OCI-LY7 (cell line): ENCODE data around the gene AMFR.

Experiments
- EZH2phosphoT487 ChIP-seq: fragments of 200-600 bp; sonication (generic); IDR thresholded peaks from 2 replicates; pipeline ENCODE4 v1.6.1; 2018; ENCODE audit warnings: low read depth, borderline replicate concordance, mild to moderate bottlenecking, mixed run types, antibody characterized with exemption, low read length, moderate library complexity, mixed read lengths
- TF ChIP-seq, protein P1 (sequence below): fragments of 200-600 bp; sonication (generic); conservative IDR thresholded peaks from 2 replicates; pipeline ENCODE4 v1.5.1; 2014; ENCODE audit warnings: mild to moderate bottlenecking, antibody characterized with exemption, low read length, moderate library complexity, mixed read lengths

DNA sequence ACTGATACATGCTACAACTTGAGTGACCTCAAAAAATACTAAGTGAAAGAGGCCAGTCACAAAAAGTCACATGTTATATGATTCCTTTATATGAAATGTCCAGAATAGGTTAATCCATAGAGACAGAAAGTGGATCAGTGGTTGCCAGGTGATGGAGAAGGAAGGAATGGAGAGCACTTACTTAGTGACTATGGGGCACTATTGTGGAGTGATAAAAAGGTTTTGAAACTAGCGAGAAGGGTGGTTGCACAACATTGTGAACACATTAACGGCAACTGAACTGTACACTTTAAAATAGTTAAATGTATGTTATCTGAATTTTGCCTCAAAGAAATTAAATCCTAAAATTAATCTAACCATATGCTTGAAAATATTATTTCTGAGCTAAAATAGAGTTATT, 25.9 kb downstream of the AMFR start:
- TF ChIP-seq, protein P1, sequence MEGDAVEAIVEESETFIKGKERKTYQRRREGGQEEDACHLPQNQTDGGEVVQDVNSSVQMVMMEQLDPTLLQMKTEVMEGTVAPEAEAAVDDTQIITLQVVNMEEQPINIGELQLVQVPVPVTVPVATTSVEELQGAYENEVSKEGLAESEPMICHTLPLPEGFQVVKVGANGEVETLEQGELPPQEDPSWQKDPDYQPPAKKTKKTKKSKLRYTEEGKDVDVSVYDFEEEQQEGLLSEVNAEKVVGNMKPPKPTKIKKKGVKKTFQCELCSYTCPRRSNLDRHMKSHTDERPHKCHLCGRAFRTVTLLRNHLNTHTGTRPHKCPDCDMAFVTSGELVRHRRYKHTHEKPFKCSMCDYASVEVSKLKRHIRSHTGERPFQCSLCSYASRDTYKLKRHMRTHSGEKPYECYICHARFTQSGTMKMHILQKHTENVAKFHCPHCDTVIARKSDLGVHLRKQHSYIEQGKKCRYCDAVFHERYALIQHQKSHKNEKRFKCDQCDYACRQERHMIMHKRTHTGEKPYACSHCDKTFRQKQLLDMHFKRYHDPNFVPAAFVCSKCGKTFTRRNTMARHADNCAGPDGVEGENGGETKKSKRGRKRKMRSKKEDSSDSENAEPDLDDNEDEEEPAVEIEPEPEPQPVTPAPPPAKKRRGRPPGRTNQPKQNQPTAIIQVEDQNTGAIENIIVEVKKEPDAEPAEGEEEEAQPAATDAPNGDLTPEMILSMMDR, result no peak
- no peak for TF ChIP-seq EZH2phosphoT487
